ENCODE data around the gene ABHD12. TPM values are rescaled to one million over a fixed set of nuclear protein-coding genes. Genes with fewer than 3 reads are reported as not detected.

Gene ABHD12
- total and polyA plus RNA-seq, 12 donors, result 17.6 to 95.8 (median 54.1) TPM

DNA sequence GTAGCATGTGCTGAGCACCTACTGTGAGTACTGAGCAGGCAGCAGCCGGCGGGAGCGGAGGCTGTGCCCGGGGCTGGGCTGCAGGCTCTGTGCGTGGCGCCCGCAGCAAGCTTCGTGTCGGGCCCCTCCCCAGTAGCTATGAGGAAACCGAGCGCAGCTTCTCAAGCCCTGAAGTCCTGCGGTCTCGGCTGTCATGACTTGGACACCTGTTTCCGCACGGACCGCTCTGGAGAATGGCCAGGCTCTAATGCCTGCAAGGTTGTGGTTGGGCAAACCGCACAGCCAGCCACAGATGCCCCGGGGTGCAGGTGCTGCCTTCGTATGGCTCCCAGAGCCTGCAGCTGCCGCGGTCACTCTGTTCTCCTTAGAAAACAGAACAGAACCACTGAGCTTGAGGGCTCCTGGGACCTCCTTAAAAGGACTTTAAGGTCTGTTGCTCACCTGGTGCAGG lies 109.1 kb downstream of the ABHD12 start:
- TF ChIP-seq, protein P1, sequence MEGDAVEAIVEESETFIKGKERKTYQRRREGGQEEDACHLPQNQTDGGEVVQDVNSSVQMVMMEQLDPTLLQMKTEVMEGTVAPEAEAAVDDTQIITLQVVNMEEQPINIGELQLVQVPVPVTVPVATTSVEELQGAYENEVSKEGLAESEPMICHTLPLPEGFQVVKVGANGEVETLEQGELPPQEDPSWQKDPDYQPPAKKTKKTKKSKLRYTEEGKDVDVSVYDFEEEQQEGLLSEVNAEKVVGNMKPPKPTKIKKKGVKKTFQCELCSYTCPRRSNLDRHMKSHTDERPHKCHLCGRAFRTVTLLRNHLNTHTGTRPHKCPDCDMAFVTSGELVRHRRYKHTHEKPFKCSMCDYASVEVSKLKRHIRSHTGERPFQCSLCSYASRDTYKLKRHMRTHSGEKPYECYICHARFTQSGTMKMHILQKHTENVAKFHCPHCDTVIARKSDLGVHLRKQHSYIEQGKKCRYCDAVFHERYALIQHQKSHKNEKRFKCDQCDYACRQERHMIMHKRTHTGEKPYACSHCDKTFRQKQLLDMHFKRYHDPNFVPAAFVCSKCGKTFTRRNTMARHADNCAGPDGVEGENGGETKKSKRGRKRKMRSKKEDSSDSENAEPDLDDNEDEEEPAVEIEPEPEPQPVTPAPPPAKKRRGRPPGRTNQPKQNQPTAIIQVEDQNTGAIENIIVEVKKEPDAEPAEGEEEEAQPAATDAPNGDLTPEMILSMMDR (IDR thresholded peaks at IDR 0.05), result no peak
- no peak for TF ChIP-seq POLR2A (IDR thresholded peaks at IDR 0.05)
- H3K9me3 ChIP-seq (replicated peaks in 1 of 3), result no peaks in the 10 kb centered on the region

DNA sequence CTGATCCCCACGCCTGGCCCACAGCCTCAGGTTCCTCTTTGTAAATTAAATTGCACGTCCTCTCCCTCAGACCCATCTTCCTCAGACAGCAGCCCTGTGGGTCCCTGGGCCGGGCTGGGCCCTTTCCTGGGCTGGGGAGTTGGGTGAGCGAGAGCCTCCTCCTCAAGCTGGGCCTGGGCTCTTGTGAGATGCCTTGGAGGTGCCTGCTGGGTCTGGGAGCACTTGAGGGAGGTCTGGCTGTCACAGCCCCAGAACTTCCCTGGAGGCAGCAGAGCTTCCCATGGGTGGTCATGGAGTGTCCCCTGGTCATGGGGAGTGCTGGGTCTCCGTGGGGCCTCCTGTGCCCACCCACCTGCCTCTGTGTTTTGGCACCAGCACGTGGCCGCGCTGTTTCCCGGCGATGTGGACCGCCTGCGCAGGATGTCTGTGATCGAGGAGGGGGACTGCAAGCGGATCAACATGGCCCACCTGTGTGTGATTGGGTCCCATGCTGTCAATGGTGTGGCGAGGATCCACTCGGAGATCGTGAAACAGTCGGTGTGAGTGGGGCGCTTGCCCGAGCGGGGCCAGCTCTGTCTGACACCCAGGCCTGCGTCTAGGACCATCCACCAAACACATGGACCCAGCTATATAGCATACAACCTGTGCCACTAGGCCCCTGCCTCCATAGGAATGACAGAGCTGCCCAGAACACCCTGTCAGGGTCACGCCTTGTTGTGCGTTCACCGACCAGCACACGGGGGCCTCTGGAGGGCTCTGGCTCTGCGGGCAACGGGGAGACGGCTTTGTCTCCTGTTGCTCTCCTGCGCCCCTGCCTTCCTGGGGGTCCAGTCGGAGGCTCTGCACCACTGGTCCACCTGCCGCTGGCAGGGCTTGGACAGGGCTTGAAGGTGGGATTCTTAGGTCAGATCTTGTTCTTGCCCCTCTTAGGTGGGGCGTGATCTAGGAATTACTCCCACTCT lies 109.8 kb downstream of the ABHD12 start:
- Histone ChIP-seq H3K9me3 (replicated peaks in 1 of 3) (no peaks in the 10 kb centered on the region), H3K27me3 (no peaks in the 10 kb centered on the region), H3K36me3 (replicated peaks in 1 of 2) (peaks cover 0 to 86% of the 10 kb centered on the region in 2 donors), H3K4me1 (replicated peaks in 1 of 2) (no peaks in the 10 kb centered on the region), H3K27ac (no peak overlapping the region), H3K4me3 (no peak overlapping the region)
- DNase-seq, result peak in 5 of 7 donors; percentile 7 to 50 (median 11)
- 91 to 95% (median 95%) methylated on average over 14 to 33 of the region's 33 CpGs for WGBS, 4 donors
- intact Hi-C loops (cut with DNase I), result no loop called here
- no peak for TF ChIP-seq POLR2A (IDR thresholded peaks at IDR 0.05)
- TF ChIP-seq, protein P1 (IDR thresholded peaks at IDR 0.05), result no peak

More for the DNA sequence above, 109.1 kb downstream of the ABHD12 start:
- no peaks in the 10 kb centered on the region for H3K4me1 ChIP-seq (replicated peaks in 1 of 2)
- intact Hi-C loops (cut with DNase I), result no loop called here
- peak in 6 of 7 donors; percentile 4 to 68 (median 10) for DNase-seq
- no peaks in the 10 kb centered on the region for H3K27me3 ChIP-seq
- WGBS, 4 donors, result 90 to 100% (median 93%) methylated on average over 5 to 21 of the region's 21 CpGs
- no peak overlapping the region for H3K27ac ChIP-seq
- H3K4me3 ChIP-seq, result no peak overlapping the region
- H3K36me3 ChIP-seq (replicated peaks in 1 of 2), result peaks cover 0 to 91% of the 10 kb centered on the region in 2 donors

DNA sequence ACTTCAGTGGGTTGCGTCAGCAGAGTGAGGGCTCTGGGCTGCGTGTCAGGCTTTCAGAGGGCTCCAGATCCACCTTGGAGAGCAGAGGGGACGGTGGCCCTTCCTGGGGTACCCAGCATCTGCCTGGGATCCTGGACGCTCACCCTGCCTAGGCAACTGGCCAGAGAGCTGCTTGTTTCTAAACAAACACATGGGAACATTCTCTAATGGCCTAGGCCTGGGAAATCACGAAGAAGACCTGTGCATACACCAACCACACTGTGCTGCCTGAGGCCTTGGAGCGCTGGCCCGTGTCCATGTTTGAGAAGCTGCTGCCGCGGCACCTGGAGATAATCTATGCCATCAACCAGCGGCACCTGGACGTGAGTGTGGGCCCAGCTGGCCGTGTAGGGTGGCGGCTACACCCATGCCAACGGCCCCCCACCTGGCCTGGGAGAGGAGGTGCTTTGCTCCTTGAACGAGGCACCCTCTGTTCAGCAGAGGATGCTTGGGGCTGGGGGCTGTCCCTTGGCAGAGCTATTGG lies 110.5 kb downstream of the ABHD12 start:
- intact Hi-C loops (cut with DNase I), result no loop called here
- no peaks in the 10 kb centered on the region for H3K9me3 ChIP-seq (replicated peaks in 1 of 3)
- H3K27me3 ChIP-seq, result no peaks in the 10 kb centered on the region
- WGBS, 4 donors, result 80 to 100% (median 86%) methylated on average over 1 to 15 of the region's 15 CpGs
- H3K27ac ChIP-seq, result peak overlapping the region in 1 of 5 donors; percentile 21
- no peak for TF ChIP-seq POLR2A (IDR thresholded peaks at IDR 0.05)
- TF ChIP-seq, protein P1 (IDR thresholded peaks at IDR 0.05), result no peak
- peaks cover 0 to 81% of the 10 kb centered on the region in 2 donors for H3K36me3 ChIP-seq (replicated peaks in 1 of 2)
- peak in 5 of 7 donors; percentile 6 to 93 (median 11) for DNase-seq
- H3K4me1 ChIP-seq (replicated peaks in 1 of 2), result no peaks in the 10 kb centered on the region
- H3K4me3 ChIP-seq, result no peak overlapping the region

DNA sequence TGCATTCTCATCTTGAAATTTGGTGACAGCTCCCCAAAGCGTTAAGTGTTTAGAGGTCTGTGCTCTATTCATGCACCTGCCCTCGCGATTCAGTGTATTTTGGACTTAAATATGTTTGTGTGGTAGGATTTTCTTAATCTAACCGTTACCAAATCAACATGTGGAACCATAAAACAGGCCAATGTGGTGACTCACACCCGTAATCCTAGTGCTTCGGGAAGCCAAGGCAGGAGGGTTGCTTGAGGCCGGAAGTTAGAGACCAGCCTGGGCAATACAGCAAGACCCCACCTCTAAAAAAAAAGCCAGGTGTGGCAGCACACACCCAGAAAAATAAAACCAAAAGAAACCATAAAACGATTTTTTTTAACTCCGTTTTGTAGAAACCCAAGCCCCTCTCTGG lies 111.2 kb downstream of the ABHD12 start:
- no peaks in the 10 kb centered on the region for H3K27me3 ChIP-seq
- peak in 4 of 7 donors; percentile 3 to 45 (median 7) for DNase-seq
- H3K4me3 ChIP-seq, result no peak overlapping the region
- intact Hi-C loops (cut with DNase I), result no loop called here
- no peaks in the 10 kb centered on the region for H3K4me1 ChIP-seq (replicated peaks in 1 of 2)
- H3K36me3 ChIP-seq (replicated peaks in 1 of 2), result peaks cover 0 to 81% of the 10 kb centered on the region in 2 donors
- no peaks in the 10 kb centered on the region for H3K9me3 ChIP-seq (replicated peaks in 1 of 3)
- H3K27ac ChIP-seq, result peak overlapping the region in 1 of 5 donors; percentile 21
- 90 to 96% (median 94%) methylated on average over 9 of the region's 9 CpGs for WGBS, 4 donors
- TF ChIP-seq POLR2A (IDR thresholded peaks at IDR 0.05), result no peak
- TF ChIP-seq, protein P1 (IDR thresholded peaks at IDR 0.05), result no peak
